Renal cortical epithelial cell (primary cell): Measurements from ENCODE around the gene ELOVL2. TPM values are rescaled to one million over a fixed set of nuclear protein-coding genes. Genes with fewer than 3 reads are reported as not detected.

Source experiments
- total RNA-seq: library from RNA; depleted of rRNA; stranded (reverse); fragments of >200 nt; gene quantifications from 2 replicates; pipeline ENCODE4 v1.2.3, GENCODE V29; 2014

ELOVL2 gene
- total RNA-seq, 1 donor from 2014 or later = 0.05 TPM

Other genes starting within 250 kb of the ELOVL2 start
- 0.10 and 0.17 TPM in 2 replicates for gene MAK, start 205.8 kb downstream of the ELOVL2 start, total RNA-seq
- gene GCM2, start 162.3 kb downstream of the ELOVL2 start, total RNA-seq = not detected in 2 replicates
- 0.35 and 0.52 TPM in 2 replicates for gene SYCP2L, start 157.3 kb downstream of the ELOVL2 start, total RNA-seq
- 11.0 and 13.9 TPM in 2 replicates for gene SMIM13, start 49.5 kb upstream of the ELOVL2 start, total RNA-seq
- not detected in 2 replicates for gene ERVFRD-1, start 67.4 kb upstream of the ELOVL2 start, total RNA-seq
- gene NEDD9, start 188.4 kb upstream of the ELOVL2 start, total RNA-seq = 86.7 and 131 TPM in 2 replicates